ENCODE data around the gene AGBL4. TPM values are rescaled to one million over a fixed set of nuclear protein-coding genes. Genes with fewer than 3 reads are reported as not detected.

The AGBL4 gene
- total RNA-seq, 6 experiments from 2014 or later = not detected

GRCh38 chr1:48777219-48777895, 1246.4 kb downstream of the AGBL4 start:
- H3K4me3 Mint-ChIP-seq = no peak overlapping the region
- peaks cover 1% of the 10 kb centered on the region for H3K27me3 Mint-ChIP-seq (ENCODE audit: insufficient read depth)
- TF ChIP-seq CTCF (IDR thresholded peaks at IDR 0.05) = no peak
- H3K36me3 Mint-ChIP-seq (ENCODE audit: low read depth) = peaks cover 5% of the 10 kb centered on the region
- DNase-seq = no peak
- no peak overlapping the region for H3K27ac Mint-ChIP-seq
- peaks cover 56% of the 10 kb centered on the region for H3K9me3 Mint-ChIP-seq
- H3K4me1 Mint-ChIP-seq (ENCODE audit: low read depth) = no peaks in the 10 kb centered on the region

- Mint-ChIP-seq H3K27ac (no peak within 1 kb of the TSS), H3K4me1 (ENCODE audit: low read depth) (no peaks in the 10 kb centered on the region), H3K9me3 (peaks cover 58% of the 10 kb centered on the region), H3K36me3 (ENCODE audit: low read depth) (peaks cover 11% of the 10 kb centered on the region), H3K27me3 (ENCODE audit: insufficient read depth) (peaks cover 1% of the 10 kb centered on the region), H3K4me3 (no peak within 1 kb of the TSS)
- no peak for DNase-seq
- no peak for TF ChIP-seq CTCF (IDR thresholded peaks at IDR 0.05)
These were observed 1247.1 kb downstream of the AGBL4 start, which contains the start of gene BEND5 for GRCh38 chr1:48776393-48777218. Gene BEND5 (minus strand): TSS chr1:48776891. CDS start chr1:48776831, 60 bp downstream.

- Mint-ChIP-seq H3K27ac (no peak overlapping the region), H3K4me1 (ENCODE audit: low read depth) (no peaks in the 10 kb centered on the region)
These were observed 1247.8 kb downstream of the AGBL4 start for GRCh38 chr1:48775831-48776392.

GRCh38 chr1:48773133-48773532, 1250.6 kb downstream of the AGBL4 start:
- Mint-ChIP-seq H3K9me3 (peaks cover 59% of the 10 kb centered on the region), H3K36me3 (ENCODE audit: low read depth) (peaks cover 16% of the 10 kb centered on the region), H3K27ac (no peak overlapping the region), H3K4me1 (ENCODE audit: low read depth) (no peaks in the 10 kb centered on the region), H3K27me3 (ENCODE audit: insufficient read depth) (no peaks in the 10 kb centered on the region; the same call in none of the 2 replicates), H3K4me3 (no peak overlapping the region)
- no peak for DNase-seq
- TF ChIP-seq CTCF (IDR thresholded peaks at IDR 0.05) = no peak

More at GRCh38 chr1:48775831-48776392, 1247.8 kb downstream of the AGBL4 start:
- peaks cover 1% of the 10 kb centered on the region for H3K27me3 Mint-ChIP-seq (ENCODE audit: insufficient read depth)
- no peak for TF ChIP-seq CTCF (IDR thresholded peaks at IDR 0.05)
- peaks cover 11% of the 10 kb centered on the region for H3K36me3 Mint-ChIP-seq (ENCODE audit: low read depth)
- H3K9me3 Mint-ChIP-seq = peaks cover 56% of the 10 kb centered on the region
- no peak overlapping the region for H3K4me3 Mint-ChIP-seq
- no peak for DNase-seq

- Mint-ChIP-seq H3K4me1 (ENCODE audit: low read depth) (no peaks in the 10 kb centered on the region), H3K9me3 (peaks cover 57% of the 10 kb centered on the region), H3K27me3 (ENCODE audit: insufficient read depth) (no peaks in the 10 kb centered on the region; the same call in 1 of the 2 replicates), H3K4me3 (no peak overlapping the region), H3K36me3 (ENCODE audit: low read depth) (peaks cover 16% of the 10 kb centered on the region), H3K27ac (no peak overlapping the region)
- no peak for DNase-seq
- no peak for TF ChIP-seq CTCF (IDR thresholded peaks at IDR 0.05)
These were observed 1251.5 kb downstream of the AGBL4 start for GRCh38 chr1:48772211-48772610.
